ENCODE results near the gene THAP9.
A peak's percentile ranks its signal among the peaks of the same experiment; 100 is the strongest.
"Not testable (repeated sequence)": the region's sequence is repeated elsewhere in the genome, so short reads cannot be mapped to it uniquely, and the experiment has no call there.

The THAP9 gene

GRCh38 chr4:82866033-82866432 is 34.5 kb upstream of the THAP9 start:
- H3K27ac ChIP-seq (ENCODE audit: extremely low read depth, low read depth, low read length); H3K9me3 ChIP-seq (ENCODE audit: control insufficient read depth, insufficient read depth, low read depth, low read length); H3K4me1 ChIP-seq (ENCODE audit: control insufficient read depth, insufficient read depth, low read length); POLR2A ChIA-PET; H3K4me3 ChIP-seq (ENCODE audit: low read depth, low read length): not testable (repeated sequence)
- peak; percentile 27; the same call in 1 of the 2 replicates for TF ChIP-seq ZNF366 (tag by site-specific recombination; conservative IDR thresholded peaks at IDR 0.05)
- CTCF ChIA-PET, result interaction anchor here (0.6 to 0.7 kb wide), 2 partner anchors 64 to 87 kb away, joined by 4 to 5 read pairs; no protein-coding TSS in a partner anchor
- H3K36me3 ChIP-seq (ENCODE audit: control insufficient read depth in 2 of 2, insufficient read depth in 1 of 2, low read length in 2 of 2), result peaks cover 43 to 80% of the 10 kb centered on the region in 2 experiments

GRCh38 chr4:82866706-82867385 is 33.7 kb upstream of the THAP9 start:
- H3K9me3 ChIP-seq (ENCODE audit: control insufficient read depth, insufficient read depth, low read depth, low read length), result no peaks in the 10 kb centered on the region
- peaks cover 46 to 81% of the 10 kb centered on the region in 2 experiments for H3K36me3 ChIP-seq (ENCODE audit: control insufficient read depth in 2 of 2, insufficient read depth in 1 of 2, low read length in 2 of 2)
- POLR2A ChIA-PET, result no interaction called here
- no peak overlapping the region for H3K4me3 ChIP-seq (ENCODE audit: low read depth, low read length)
- H3K4me1 ChIP-seq (ENCODE audit: control insufficient read depth, insufficient read depth, low read length), result no peaks in the 10 kb centered on the region
- H3K27ac ChIP-seq (ENCODE audit: extremely low read depth, low read depth, low read length), result no peak overlapping the region
- CTCF ChIA-PET, result no interaction called here
- TF ChIP-seq ZNF76 (tag by site-specific recombination; IDR thresholded peaks at IDR 0.05; ENCODE audit: borderline replicate concordance, low read depth) (no peak), PRDM1 (tag by site-specific recombination; IDR thresholded peaks at IDR 0.05) (no peak), ZNF221 (tag by site-specific recombination; IDR thresholded peaks at IDR 0.05; ENCODE audit: borderline replicate concordance) (no peak)

GRCh38 chr4:82868572-82868971 is 32.0 kb upstream of the THAP9 start:
- POLR2A ChIA-PET, result no interaction called here
- Histone ChIP-seq H3K36me3 (ENCODE audit: control insufficient read depth in 2 of 2, insufficient read depth in 1 of 2, low read length in 2 of 2) (peaks cover 45 to 82% of the 10 kb centered on the region in 2 experiments), H3K4me3 (ENCODE audit: low read depth, low read length) (no peak overlapping the region), H3K4me1 (ENCODE audit: control insufficient read depth, insufficient read depth, low read length) (no peaks in the 10 kb centered on the region), H3K27ac (ENCODE audit: extremely low read depth, low read depth, low read length) (no peak overlapping the region), H3K9me3 (ENCODE audit: control insufficient read depth, insufficient read depth, low read depth, low read length) (no peaks in the 10 kb centered on the region)
- CTCF ChIA-PET, result no interaction called here
- TF ChIP-seq KLF9 (tag by site-specific recombination; IDR thresholded peaks at IDR 0.05; ENCODE audit: low read depth) (no peak), ZNF248 (tag by site-specific recombination; IDR thresholded peaks at IDR 0.05) (no peak), ZNF624 (tag by site-specific recombination; IDR thresholded peaks at IDR 0.05) (no peak), ZIC2 (tag by site-specific recombination; IDR thresholded peaks at IDR 0.05) (no peak), ZEB2 (tag by site-specific recombination; IDR thresholded peaks at IDR 0.05) (no peak), ZFP69B (tag by site-specific recombination; IDR thresholded peaks at IDR 0.05) (no peak), ZNF664 (tag by site-specific recombination; IDR thresholded peaks at IDR 0.05) (no peak), KLF1 (tag by site-specific recombination; IDR thresholded peaks at IDR 0.05) (no peak), ZNF596 (tag by site-specific recombination; IDR thresholded peaks at IDR 0.05) (no peak), KLF8 (tag by site-specific recombination; IDR thresholded peaks at IDR 0.05) (no peak), ZNF518A (tag by site-specific recombination; conservative IDR thresholded peaks at IDR 0.05; ENCODE audit: low read depth) (no peak), ZNF645 (tag by site-specific recombination; IDR thresholded peaks at IDR 0.05) (no peak), ZNF626 (tag by site-specific recombination; IDR thresholded peaks at IDR 0.05) (no peak), OSR2 (tag by site-specific recombination; IDR thresholded peaks at IDR 0.05) (no peak), IKZF3 (tag by site-specific recombination; IDR thresholded peaks at IDR 0.05) (no peak)
